Activated CD4-positive, alpha-beta memory T cell treated with anti-CD3 and anti-CD28 coated beads for 36 hours (primary cell): ENCODE data around the gene TTL. TPM values are rescaled to one million over a fixed set of nuclear protein-coding genes. Genes with fewer than 3 reads are reported as not detected.
"Not testable (repeated sequence)": the region's sequence is repeated elsewhere in the genome, so short reads cannot be mapped to it uniquely, and the experiment has no call there.

Source experiments
- CTCF ChIA-PET: fragments of 350-600 bp; sonication (Branson Sonifier 250); formaldehyde crosslinking; loops from one replicate; lab custom pipeline; 2021; ENCODE audit warnings: antibody characterized with exemption, inconsistent platforms; lab: Charles Lee
- POLR2A ChIA-PET: fragments of 350-600 bp; sonication (Branson Sonifier 250); formaldehyde crosslinking; loops from one replicate; lab custom pipeline; 2021; ENCODE audit warnings: antibody characterized with exemption; lab: Charles Lee
- DNase-seq: peaks from one replicate; pipeline ENCODE4 v3.0.0-alpha.2; 2020
- H3K27ac Mint-ChIP-seq: one replicate; pipeline ENCODE4 v1.8.0; 2021; ENCODE audit warnings: mixed read lengths
- H3K27me3 Mint-ChIP-seq: one replicate; pipeline ENCODE4 v1.8.0; 2021; ENCODE audit warnings: mixed read lengths
- H3K36me3 Mint-ChIP-seq: one replicate; pipeline ENCODE4 v1.8.0; 2021; ENCODE audit warnings: mixed read lengths
- H3K4me1 Mint-ChIP-seq: one replicate; pipeline ENCODE4 v1.8.0; 2021; ENCODE audit warnings: low read depth, mixed read lengths
- H3K4me3 Mint-ChIP-seq: one replicate; pipeline ENCODE4 v1.8.0; 2021; ENCODE audit warnings: mild to moderate bottlenecking, mixed read lengths
- H3K9me3 Mint-ChIP-seq: one replicate; pipeline ENCODE4 v1.8.0; 2021; ENCODE audit warnings: mixed read lengths
- intact Hi-C: fragments of 100-400 bp; cut with micrococcal nuclease; formaldehyde crosslinking; loops from one replicate; pipeline ENCODE4 v1.15.1; 2023
- total RNA-seq, 2 experiments: library from RNA; stranded (reverse); gene quantifications; one replicate each; pipeline ENCODE4 v1.2.3, GENCODE V29; 2021

TTL gene
- total RNA-seq, 2 experiments from 2014 or later, result 36.7 to 39.0 TPM

- ChIA-PET POLR2A (no interaction called here), CTCF (interaction anchor here (3.9 kb wide), 1 partner anchor 14 kb away, joined by 19 read pairs; no protein-coding TSS in a partner anchor)
- H3K36me3 Mint-ChIP-seq, result no peaks in the 10 kb centered on the region
- H3K9me3 Mint-ChIP-seq, result no peaks in the 10 kb centered on the region
- H3K27ac Mint-ChIP-seq, result no peak overlapping the region
- intact Hi-C loops, result no loop called here
- no peak overlapping the region for H3K4me3 Mint-ChIP-seq
- no peak for DNase-seq
- H3K27me3 Mint-ChIP-seq, result no peaks in the 10 kb centered on the region
- H3K4me1 Mint-ChIP-seq, result peaks cover 2% of the 10 kb centered on the region
Observed at GRCh38 chr2:112494828-112495227, 12.9 kb downstream of the TTL start.

DNA sequence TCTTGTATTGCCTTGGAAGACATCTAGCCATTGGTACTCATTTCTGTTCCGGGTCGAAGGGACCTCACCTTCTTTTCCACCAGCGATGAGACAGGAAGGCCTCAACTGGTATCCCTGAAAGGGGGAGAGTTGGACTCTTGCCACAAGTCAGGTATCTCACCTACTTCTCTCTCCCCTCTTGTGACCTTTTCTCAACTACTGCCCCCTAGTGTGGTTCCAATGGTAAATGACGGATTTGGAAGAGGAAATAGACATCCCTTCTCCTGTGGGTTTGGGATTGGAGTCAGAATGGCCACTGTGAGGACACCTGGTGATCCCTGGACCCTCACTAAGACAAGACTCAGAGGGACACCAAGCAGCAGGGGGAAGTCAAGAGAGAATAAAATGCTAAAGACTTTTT is 13.9 kb downstream of the TTL start:
- CTCF ChIA-PET, POLR2A ChIA-PET, DNase-seq: not testable (repeated sequence)

GRCh38 chr2:112500850-112501484 is 19.0 kb downstream of the TTL start:
- H3K27ac Mint-ChIP-seq, H3K36me3 Mint-ChIP-seq, H3K9me3 Mint-ChIP-seq, H3K4me3 Mint-ChIP-seq, H3K27me3 Mint-ChIP-seq, POLR2A ChIA-PET, intact Hi-C loops, H3K4me1 Mint-ChIP-seq: not testable (repeated sequence)
- DNase-seq, result peak; percentile 60
- CTCF ChIA-PET, result interaction anchor here (1.0 to 3.0 kb wide), 4 partner anchors 10 to 21 kb away, joined by 4 to 27 read pairs (median 8); no protein-coding TSS in a partner anchor

More for the DNA sequence above, 13.9 kb downstream of the TTL start:
- H3K36me3 Mint-ChIP-seq, intact Hi-C loops, H3K27me3 Mint-ChIP-seq, H3K4me1 Mint-ChIP-seq, H3K9me3 Mint-ChIP-seq, H3K27ac Mint-ChIP-seq, H3K4me3 Mint-ChIP-seq: not testable (repeated sequence)

DNA sequence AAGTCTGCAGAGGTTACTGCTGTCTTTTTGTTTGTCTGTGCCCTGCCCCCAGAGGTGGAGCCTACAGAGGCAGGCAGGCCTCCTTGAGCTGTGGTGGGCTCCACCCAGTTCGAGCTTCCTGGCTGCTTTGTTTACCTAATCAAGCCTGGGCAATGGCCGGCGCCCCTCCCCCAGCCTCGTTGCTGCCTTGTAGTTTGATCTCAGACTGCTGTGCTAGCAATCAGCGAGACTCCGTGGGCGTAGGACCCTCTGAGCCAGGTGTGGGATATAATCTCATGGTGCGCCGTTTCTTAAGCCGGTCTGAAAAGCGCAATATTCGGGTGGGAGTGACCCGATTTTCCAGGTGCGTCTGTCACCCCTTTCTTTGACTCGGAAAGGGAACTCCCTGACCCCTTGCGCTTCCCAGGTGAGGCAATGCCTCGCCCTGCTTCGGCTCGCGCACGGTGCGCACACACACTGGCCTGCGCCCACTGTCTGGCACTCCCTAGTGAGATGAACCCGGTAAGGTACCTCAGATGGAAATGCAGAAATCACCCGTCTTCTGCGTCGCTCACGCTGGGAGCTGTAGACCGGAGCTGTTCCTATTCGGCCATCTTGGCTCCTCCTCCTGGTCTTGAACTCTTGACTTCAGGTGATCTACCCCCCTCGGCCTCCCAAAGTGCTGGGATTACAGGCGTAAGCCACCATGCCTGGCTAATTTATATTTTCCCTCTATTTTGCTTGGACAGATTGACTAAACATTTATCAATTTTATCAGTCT is 27.5 kb downstream of the TTL start:
- POLR2A ChIA-PET, H3K27me3 Mint-ChIP-seq, H3K27ac Mint-ChIP-seq, H3K9me3 Mint-ChIP-seq, DNase-seq, H3K4me3 Mint-ChIP-seq, H3K36me3 Mint-ChIP-seq, H3K4me1 Mint-ChIP-seq, intact Hi-C loops: not testable (repeated sequence)
- CTCF ChIA-PET, result interaction anchor here (1.0 kb wide), 1 partner anchor 29 kb away, joined by 3 read pairs; no protein-coding TSS in a partner anchor

- peaks cover 35% of the 10 kb centered on the region for H3K36me3 Mint-ChIP-seq
- POLR2A ChIA-PET, result no interaction called here
- intact Hi-C loops, result no loop called here
- H3K9me3 Mint-ChIP-seq, result no peaks in the 10 kb centered on the region
- DNase-seq, result no peak
- CTCF ChIA-PET, result no interaction called here
- H3K27ac Mint-ChIP-seq, result no peak overlapping the region
- H3K4me3 Mint-ChIP-seq, result no peak overlapping the region
- no peaks in the 10 kb centered on the region for H3K4me1 Mint-ChIP-seq
- H3K27me3 Mint-ChIP-seq, result no peaks in the 10 kb centered on the region
Observed at GRCh38 chr2:112516801-112517200, 34.8 kb downstream of the TTL start.

GRCh38 chr2:112518807-112519206 is 36.9 kb downstream of the TTL start:
- H3K27ac Mint-ChIP-seq, result no peak overlapping the region
- intact Hi-C loops, result no loop called here
- DNase-seq, result no peak
- H3K36me3 Mint-ChIP-seq, result peaks cover 52% of the 10 kb centered on the region
- no peaks in the 10 kb centered on the region for H3K4me1 Mint-ChIP-seq
- H3K27me3 Mint-ChIP-seq, result no peaks in the 10 kb centered on the region
- ChIA-PET CTCF (no interaction called here), POLR2A (no interaction called here)
- no peaks in the 10 kb centered on the region for H3K9me3 Mint-ChIP-seq
- no peak overlapping the region for H3K4me3 Mint-ChIP-seq

DNA sequence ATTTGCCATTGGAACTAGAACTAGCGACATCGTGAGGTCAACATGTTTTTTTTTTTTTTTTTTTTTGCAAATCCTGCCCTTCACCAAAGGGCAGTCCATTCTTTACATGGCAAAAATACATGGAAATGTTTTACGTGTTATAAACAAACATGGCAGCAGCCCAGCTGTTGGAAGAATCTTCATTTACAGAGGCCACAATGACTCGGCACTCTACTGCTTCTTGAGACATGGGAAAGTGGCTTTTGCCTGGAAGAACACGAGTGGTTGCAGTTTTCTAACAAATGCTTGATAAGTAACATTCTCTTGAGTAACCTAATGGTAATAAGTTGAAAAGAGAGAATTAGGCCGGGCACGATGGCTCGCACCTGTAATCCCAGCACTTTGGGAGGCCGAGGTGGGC is 37.5 kb downstream of the TTL start:
- Mint-ChIP-seq H3K4me1 (no peaks in the 10 kb centered on the region), H3K36me3 (peaks cover 54% of the 10 kb centered on the region), H3K9me3 (no peaks in the 10 kb centered on the region), H3K27ac (no peak overlapping the region), H3K27me3 (no peaks in the 10 kb centered on the region), H3K4me3 (no peak overlapping the region)
- ChIA-PET CTCF (interaction anchor here (0.6 kb wide), 1 partner anchor 83 kb away, joined by 3 read pairs; no protein-coding TSS in a partner anchor), POLR2A (no interaction called here)
- intact Hi-C loops, result no loop called here
- no peak for DNase-seq

- ChIA-PET CTCF (no interaction called here), POLR2A (no interaction called here)
- DNase-seq, result no peak
- H3K27ac Mint-ChIP-seq, result no peak overlapping the region
- H3K36me3 Mint-ChIP-seq, result peaks cover 55% of the 10 kb centered on the region
- intact Hi-C loops, result no loop called here
- no peaks in the 10 kb centered on the region for H3K9me3 Mint-ChIP-seq
- no peak overlapping the region for H3K4me3 Mint-ChIP-seq
- H3K4me1 Mint-ChIP-seq, result no peaks in the 10 kb centered on the region
- no peaks in the 10 kb centered on the region for H3K27me3 Mint-ChIP-seq
Observed at GRCh38 chr2:112520234-112520783, 38.4 kb downstream of the TTL start.

DNA sequence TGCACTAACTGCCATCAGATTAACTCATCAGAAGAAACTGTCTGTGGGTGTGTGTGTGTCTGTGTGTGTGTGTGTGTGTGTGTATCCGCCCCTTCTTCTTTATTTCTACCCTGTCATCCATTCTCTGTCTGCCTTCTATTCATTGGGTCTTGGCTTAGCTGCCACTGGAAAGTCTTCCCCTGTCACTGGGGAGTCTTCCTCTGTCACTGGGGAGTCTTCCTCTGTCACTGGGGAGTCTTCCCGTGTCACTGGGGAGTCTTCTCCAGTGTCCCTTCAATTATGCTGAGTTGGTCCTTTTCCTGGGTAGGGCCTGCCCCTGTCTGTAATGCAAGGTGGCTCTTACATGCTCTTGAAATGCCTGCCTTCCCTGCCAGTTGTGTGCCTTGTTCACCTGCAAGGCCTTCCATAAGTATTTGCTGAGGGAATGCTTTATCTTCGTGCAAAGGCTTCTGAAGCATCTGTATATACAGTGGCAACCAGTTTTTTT is 41.4 kb downstream of the TTL start:
- no peaks in the 10 kb centered on the region for H3K9me3 Mint-ChIP-seq
- POLR2A ChIA-PET, result no interaction called here
- no peaks in the 10 kb centered on the region for H3K27me3 Mint-ChIP-seq
- no peak for DNase-seq
- intact Hi-C loops, result no loop called here
- H3K27ac Mint-ChIP-seq, result no peak overlapping the region
- no peak overlapping the region for H3K4me3 Mint-ChIP-seq
- CTCF ChIA-PET, result interaction anchor here (0.8 kb wide), 1 partner anchor 42 kb away, joined by 3 read pairs; no protein-coding TSS in a partner anchor
- H3K4me1 Mint-ChIP-seq, result no peaks in the 10 kb centered on the region
- H3K36me3 Mint-ChIP-seq, result peaks cover 58% of the 10 kb centered on the region

GRCh38 chr2:112524276-112524675 is 42.3 kb downstream of the TTL start:
- intact Hi-C loops, H3K4me3 Mint-ChIP-seq, POLR2A ChIA-PET, CTCF ChIA-PET, H3K9me3 Mint-ChIP-seq, H3K27me3 Mint-ChIP-seq, H3K4me1 Mint-ChIP-seq, H3K27ac Mint-ChIP-seq, DNase-seq: not testable (repeated sequence)
- H3K36me3 Mint-ChIP-seq, result peaks cover 60% of the 10 kb centered on the region

DNA sequence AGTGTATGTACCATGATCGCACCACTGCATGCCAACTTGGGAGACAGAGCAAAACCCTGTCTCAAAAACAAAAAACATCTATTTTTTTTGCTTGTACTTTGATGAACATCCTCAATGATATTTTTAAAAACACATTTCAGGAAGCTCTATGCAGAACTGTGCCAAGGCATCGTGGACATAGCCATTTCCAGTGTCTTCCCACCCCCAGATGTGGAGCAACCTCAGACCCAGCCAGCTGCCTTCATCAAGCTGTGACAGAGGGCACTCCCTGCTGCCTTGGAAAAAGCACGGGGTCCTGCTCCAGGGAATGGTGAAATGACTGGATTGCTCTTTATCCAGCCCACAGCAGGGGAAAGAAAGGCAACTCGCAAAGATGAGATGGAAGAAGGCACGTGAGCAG is 46.6 kb downstream of the TTL start:
- no peak for DNase-seq
- POLR2A ChIA-PET, result no interaction called here
- intact Hi-C loops, result no loop called here
- no peak overlapping the region for H3K4me3 Mint-ChIP-seq
- no peaks in the 10 kb centered on the region for H3K4me1 Mint-ChIP-seq
- H3K9me3 Mint-ChIP-seq, result no peaks in the 10 kb centered on the region
- no peak overlapping the region for H3K27ac Mint-ChIP-seq
- CTCF ChIA-PET, result no interaction called here
- H3K27me3 Mint-ChIP-seq, result no peaks in the 10 kb centered on the region
- H3K36me3 Mint-ChIP-seq, result peaks cover 44% of the 10 kb centered on the region

DNA sequence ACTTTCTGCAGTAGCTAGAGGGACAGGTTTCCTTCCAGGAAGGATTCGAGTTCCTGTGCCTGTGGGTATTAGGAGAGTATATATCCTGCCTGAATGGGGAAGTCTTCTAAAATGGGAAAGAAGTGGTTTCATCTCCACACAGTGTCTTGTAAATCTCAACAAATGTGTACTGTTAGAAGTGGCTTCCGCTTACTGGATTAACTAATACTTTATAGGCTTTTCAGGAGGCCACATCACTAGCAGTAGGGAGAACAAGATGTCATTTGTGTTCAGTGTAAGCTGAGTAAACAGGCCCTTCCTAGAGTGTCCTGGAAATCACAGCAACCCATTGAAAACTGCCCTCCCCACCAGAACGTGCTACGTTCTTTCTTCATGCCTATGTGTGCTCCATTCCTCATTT is 47.8 kb downstream of the TTL start:
- no peaks in the 10 kb centered on the region for H3K9me3 Mint-ChIP-seq
- CTCF ChIA-PET, result no interaction called here
- H3K27me3 Mint-ChIP-seq, result no peaks in the 10 kb centered on the region
- H3K27ac Mint-ChIP-seq, result no peak overlapping the region
- intact Hi-C loops, result no loop called here
- POLR2A ChIA-PET, result no interaction called here
- no peak for DNase-seq
- no peaks in the 10 kb centered on the region for H3K4me1 Mint-ChIP-seq
- H3K4me3 Mint-ChIP-seq, result no peak overlapping the region
- peaks cover 35% of the 10 kb centered on the region for H3K36me3 Mint-ChIP-seq
